Stimulated activated CD8-positive, alpha-beta memory T cell treated with anti-CD3 and anti-CD28 coated beads, Interleukin-15, amount 100 ng/mL, for 1 hour (primary cell): Measurements from ENCODE around the gene SLC25A42.
"Not testable (repeated sequence)": the region's sequence is repeated elsewhere in the genome, so short reads cannot be mapped to it uniquely, and the experiment has no call there.

Source experiments
- DNase-seq: peaks from one replicate; pipeline ENCODE4 v3.0.0-alpha.2; 2020; ENCODE audit warnings: low read depth

SLC25A42 gene

GRCh38 chr19:19068659-19069654 lies 5.2 kb downstream of the SLC25A42 start:
- DNase-seq = no peak

DNA sequence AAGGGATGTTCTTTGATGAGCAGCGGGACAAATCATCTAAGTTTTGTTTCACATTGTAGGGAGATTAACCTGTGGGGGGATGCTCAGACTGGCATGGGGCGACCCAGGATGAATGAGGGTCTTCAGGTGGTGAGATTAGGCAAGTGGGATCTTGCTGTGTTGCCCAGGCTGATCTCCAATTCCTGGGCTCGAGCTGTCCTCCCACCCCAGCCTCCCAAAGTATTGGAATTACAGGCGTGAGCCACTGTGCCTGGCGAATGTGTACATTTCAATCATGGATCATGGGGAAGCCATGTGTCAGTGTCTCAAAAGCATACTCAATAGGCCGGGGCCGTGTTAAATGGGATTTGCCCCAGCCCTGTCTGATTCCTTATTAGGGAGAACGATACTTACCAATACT lies 8.1 kb downstream of the SLC25A42 start:
- no peak for DNase-seq

- no peak for DNase-seq
These were observed 10.5 kb downstream of the SLC25A42 start for GRCh38 chr19:19074196-19074882.

- DNase-seq = no peak
These were observed 11.3 kb downstream of the SLC25A42 start for GRCh38 chr19:19075126-19075525.

DNA sequence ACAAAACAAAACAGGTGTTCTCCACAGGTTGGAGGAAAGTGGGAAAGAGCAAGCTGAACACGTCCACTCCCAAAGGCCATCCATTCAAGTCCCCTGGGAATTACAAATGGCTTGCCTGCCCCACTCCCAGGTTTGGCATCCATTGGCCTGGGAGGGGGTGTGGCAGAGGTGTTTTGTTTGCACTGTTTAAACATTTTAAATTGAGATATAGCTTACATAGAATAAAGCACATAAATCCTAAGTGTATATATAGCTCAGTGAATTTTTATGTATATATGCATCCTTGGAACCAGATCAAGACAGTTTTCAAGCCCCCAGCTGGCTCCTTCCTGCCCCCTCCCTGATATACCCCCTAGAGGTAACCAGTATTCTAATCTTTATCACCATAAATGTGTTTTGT lies 12.7 kb downstream of the SLC25A42 start:
- no peak for DNase-seq

DNA sequence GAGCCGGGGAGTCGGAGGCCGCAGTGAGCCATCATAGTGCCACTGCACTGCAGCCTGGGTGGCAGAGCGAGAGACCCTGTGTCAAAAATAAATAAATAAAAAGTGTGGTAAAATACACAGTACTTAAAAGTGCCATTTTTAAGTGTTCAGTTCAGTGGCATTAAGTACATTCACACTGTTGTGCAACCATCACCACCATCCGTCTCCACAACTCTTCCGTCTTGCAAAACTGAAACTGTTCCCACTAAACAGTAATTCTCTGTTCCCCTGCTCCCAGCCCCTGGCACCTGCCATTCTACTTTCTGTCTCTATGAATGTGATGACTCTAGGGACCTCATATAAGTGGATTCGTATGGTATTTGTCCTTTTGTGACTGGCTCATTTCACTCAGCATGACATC lies 13.3 kb downstream of the SLC25A42 start:
- DNase-seq = no peak

GRCh38 chr19:19078801-19079200 lies 15.0 kb downstream of the SLC25A42 start:
- DNase-seq = no peak

DNA sequence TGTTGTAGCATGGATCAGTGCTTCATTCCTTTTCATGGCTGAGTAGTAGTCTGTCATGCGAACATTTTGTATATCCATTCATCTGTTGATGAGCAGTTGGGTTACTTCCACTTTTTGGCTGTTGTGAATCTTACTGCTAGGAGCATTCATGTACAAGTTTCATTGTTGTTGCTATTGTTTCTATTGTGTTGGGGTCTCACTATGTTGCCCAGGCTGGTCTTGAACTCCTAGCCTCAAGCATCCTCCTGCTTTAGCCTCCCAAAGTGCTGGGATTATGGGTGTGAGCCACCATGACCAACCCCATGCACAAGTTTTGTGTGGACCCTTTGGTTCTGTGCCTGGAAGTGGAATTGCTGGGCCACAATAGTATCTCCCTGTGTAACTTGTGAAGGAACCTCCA lies 15.8 kb downstream of the SLC25A42 start:
- no peak for DNase-seq

- DNase-seq = no peak
These were observed 17.9 kb downstream of the SLC25A42 start for GRCh38 chr19:19081642-19082151.

GRCh38 chr19:19083413-19084178 lies 19.8 kb downstream of the SLC25A42 start:
- no peak for DNase-seq

- no peak for DNase-seq
These were observed 23.9 kb downstream of the SLC25A42 start for GRCh38 chr19:19087676-19088075.

DNA sequence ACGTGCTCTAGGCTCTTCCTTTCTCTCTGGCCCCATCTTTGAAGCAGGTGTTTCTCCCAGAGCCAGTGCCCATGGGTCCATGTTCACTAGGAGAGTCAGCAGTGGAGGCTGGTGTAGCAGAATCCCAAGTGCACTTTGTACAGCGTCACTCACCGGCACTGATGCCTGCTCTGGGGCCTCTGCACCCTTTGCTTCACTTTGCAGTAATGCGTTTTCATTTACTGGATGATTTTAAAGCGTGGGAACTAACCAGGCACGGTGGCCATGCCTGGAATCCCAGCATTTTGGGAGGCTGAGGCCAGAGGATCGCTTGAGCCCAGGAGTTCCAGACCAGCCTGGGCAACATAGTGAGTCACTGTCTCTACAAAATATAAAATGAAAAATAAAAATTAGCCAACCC lies 30.7 kb downstream of the SLC25A42 start:
- no peak for DNase-seq

- DNase-seq = no peak
These were observed 31.9 kb downstream of the SLC25A42 start for GRCh38 chr19:19095691-19096090.

- DNase-seq = no peak
These were observed 33.1 kb downstream of the SLC25A42 start for GRCh38 chr19:19096641-19097627.

DNA sequence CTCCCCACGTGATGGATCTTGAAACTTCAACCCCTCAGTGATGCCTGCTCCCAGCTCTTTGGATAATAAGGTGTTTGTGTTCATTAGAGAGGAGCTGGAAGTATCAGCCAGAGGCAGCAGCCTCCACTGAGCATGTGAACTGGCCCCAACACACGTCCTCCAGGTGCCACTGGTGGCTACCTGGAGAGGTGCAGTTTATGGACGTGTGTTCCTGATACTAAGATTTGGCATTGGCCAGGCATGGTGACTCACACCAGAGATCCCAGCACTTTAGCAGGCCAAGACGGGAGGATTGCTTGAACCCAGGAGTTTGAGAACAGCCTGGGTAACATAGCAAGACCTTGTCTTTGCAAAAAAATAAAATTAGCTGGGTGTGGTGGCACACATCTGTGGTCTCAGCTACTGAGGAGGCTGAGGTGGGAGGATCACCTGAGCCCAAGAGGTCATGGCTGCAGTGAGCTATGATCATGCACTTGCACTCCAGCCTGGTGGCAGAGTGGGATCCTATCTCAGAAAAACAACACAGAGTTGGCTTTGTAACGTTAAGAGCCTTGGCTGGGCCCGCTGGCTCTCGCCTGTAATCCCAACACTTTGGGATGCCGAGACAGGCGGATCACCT lies 34.4 kb downstream of the SLC25A42 start:
- no peak for DNase-seq

DNA sequence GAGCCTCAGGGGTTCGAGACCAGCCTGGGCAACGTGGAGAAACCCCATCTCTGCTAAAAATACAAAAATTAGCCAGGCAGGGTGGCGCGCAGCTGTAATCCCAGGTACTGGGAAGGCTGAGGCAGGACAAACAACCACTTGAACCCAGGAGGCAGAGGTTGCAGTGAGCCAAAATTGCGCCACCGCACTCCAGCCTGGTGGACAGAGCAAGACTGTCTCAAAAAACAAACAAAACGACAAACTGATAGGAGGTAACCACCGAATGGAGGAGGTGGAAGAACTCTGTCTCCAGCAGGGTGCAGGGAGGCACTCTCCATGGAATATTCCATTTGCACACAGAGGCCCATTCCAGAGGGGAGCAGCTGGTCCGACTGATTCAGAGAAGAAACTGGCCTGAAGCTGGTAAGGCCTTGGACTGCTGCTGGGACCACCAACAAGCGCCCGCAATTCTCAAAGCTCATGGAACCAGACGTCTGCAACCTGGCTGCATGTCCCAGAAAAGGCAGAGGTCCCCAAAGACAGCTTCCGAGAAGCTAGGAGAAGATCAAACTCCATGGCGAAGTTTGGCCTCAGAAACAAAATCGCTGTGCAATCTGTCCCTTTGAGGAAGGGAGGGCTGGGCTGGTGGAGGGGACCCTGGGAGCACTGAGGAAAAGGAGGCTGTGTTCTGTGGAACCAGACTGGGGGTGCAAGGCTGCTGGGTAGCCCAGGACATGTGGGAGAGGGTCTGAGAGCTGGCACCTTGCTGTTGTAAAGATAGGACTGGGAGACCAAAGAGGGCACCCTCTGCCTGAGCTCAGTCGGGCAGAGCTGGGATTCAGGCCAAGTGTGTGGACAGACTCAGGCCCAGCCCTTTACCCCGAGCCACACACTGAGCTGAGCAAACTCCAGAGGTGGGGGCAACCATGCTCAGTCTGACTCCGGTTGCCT lies 35.2 kb downstream of the SLC25A42 start:
- no peak for DNase-seq

DNA sequence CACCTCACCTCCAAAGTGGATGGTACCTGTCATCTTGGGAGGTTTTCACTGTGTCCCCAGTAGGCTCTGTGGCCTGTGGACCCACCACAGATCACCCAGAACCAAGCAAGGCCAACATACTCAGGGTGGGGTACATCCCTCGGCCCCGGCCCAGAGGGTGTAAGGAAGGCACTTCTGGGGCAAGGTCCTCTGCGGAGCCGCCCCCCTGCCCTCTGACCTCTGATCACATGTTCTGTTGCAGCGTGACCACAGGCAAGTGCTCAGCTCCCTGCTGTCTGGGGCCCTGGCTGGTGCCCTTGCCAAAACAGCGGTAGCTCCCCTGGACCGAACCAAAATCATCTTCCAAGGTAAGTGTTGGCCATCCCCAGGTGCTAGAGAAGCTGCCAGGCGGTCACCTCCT lies 37.7 kb downstream of the SLC25A42 start:
- DNase-seq = no peak

DNA sequence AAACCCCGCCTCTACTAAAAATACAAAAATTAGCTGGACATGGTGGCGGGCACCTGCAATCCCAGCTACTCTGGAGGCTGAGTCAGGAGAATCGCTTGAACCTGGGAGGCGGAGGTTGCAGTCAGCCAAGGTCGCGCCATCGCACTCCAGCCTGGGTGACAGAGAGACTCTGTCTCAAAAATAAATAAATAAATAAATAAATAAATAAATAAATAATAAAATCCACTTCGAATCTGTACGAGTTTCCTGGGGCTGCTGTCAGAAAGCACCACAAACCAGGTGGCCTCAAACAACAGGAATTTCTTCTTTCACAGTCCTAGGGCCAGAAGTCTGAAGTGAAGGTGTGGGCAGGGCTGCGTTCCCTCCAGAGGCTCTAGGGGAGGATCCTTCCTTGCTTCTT lies 38.8 kb downstream of the SLC25A42 start:
- DNase-seq = not testable (repeated sequence)

- DNase-seq = no peak
These were observed 39.4 kb downstream of the SLC25A42 start for GRCh38 chr19:19103167-19103566.
